PFSK-1 (cell line): ENCODE measurements around the gene PCDHGB6.

ENCODE experiments used
- POLR2AphosphoS5 ChIP-seq: IDR thresholded peaks from 2 replicates; pipeline ENCODE4 v1.6.1; 2012; ENCODE audit warnings: low read depth, mild to moderate bottlenecking, control low read depth, low read length, moderate library complexity
- REST ChIP-seq, 2 experiments: IDR thresholded peaks; 2 replicates each; pipeline versions ENCODE4 v1.6.1 to v1.8.0; 2011 to 2012; ENCODE audit warnings: low read depth in 2 of 2, low read length in 2 of 2, control low read depth in 1 of 2, inconsistent platforms in 1 of 2, mild to moderate bottlenecking in 1 of 2, moderate library complexity in 1 of 2; ENCODE audit not compliant: insufficient read depth in 1 of 2
- SIN3A ChIP-seq: IDR thresholded peaks from 2 replicates; pipeline ENCODE4 v1.6.1; 2012; ENCODE audit warnings: mild to moderate bottlenecking, low read length, moderate library complexity, borderline replicate concordance; ENCODE audit not compliant: insufficient read depth
- TAF1 ChIP-seq: IDR thresholded peaks from 2 replicates; pipeline ENCODE4 v1.6.1; 2012; ENCODE audit warnings: low read length, control low read depth, borderline replicate concordance; ENCODE audit not compliant: insufficient read depth

- TF ChIP-seq REST (IDR thresholded peaks at IDR 0.05; ENCODE audit: insufficient read depth in 1 of 2, low read depth in 2 of 2, low read length in 2 of 2): no peak
- TF ChIP-seq POLR2AphosphoS5: no peak
- TF ChIP-seq SIN3A: no peak
- no peak for TF ChIP-seq TAF1
Observed at GRCh38 chr5:141440341-141440740, 32.5 kb downstream of the PCDHGB6 start.
